Fibroblast of skin of scalp (primary cell): ENCODE results near the gene ATL2.
A peak's percentile ranks its signal among the peaks of the same experiment; 100 is the strongest.
"Not testable (repeated sequence)": the region's sequence is repeated elsewhere in the genome, so short reads cannot be mapped to it uniquely, and the experiment has no call there.

Source experiments
- DNase-seq: peaks from one replicate; pipeline ENCODE4 v3.0.0-alpha.2; 2013

The ATL2 gene

GRCh38 chr2:38271697-38272096, 105.4 kb downstream of the ATL2 start:
- no peak for DNase-seq

GRCh38 chr2:38269421-38269820, 107.7 kb downstream of the ATL2 start:
- DNase-seq, result no peak

- peak; percentile 65 for DNase-seq
Measured at GRCh38 chr2:38268691-38269327, 108.3 kb downstream of the ATL2 start.

GRCh38 chr2:38268001-38268400, 109.1 kb downstream of the ATL2 start:
- peak; percentile 31 for DNase-seq

GRCh38 chr2:38267270-38267925, 109.7 kb downstream of the ATL2 start:
- DNase-seq, result no peak

DNA sequence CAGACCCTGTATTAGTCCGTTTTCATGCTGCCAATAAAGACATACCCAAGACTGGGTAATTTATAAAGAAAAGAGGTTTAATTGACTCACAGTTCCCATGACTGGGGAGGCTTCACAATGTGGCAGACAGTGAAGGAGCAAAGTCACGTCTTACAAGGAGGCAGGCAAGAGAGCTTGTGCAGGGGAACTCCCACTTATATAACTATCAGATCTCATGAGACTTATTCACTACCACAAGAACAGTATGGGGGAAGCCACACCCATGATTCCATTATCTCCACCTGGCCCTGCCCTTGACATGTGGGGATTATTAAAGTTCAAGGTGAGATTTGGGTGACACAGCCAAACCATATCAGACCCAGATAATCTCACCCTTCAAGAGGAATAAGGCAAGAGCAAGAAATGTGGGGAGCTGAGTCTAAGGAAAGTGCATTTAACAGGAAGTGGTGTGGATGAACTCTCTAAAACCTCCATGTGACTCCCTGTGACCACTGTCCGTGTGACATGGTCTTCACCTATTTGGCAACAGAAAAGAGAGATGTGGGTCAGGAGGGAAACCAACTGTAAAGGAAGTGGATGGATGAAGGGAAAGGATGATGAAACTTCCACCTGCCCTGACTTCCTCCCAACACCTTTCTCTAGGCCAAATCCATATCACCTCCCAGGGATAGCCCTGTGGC, 110.6 kb downstream of the ATL2 start:
- DNase-seq, result no peak

GRCh38 chr2:38265461-38265860, 111.6 kb downstream of the ATL2 start:
- no peak for DNase-seq

DNA sequence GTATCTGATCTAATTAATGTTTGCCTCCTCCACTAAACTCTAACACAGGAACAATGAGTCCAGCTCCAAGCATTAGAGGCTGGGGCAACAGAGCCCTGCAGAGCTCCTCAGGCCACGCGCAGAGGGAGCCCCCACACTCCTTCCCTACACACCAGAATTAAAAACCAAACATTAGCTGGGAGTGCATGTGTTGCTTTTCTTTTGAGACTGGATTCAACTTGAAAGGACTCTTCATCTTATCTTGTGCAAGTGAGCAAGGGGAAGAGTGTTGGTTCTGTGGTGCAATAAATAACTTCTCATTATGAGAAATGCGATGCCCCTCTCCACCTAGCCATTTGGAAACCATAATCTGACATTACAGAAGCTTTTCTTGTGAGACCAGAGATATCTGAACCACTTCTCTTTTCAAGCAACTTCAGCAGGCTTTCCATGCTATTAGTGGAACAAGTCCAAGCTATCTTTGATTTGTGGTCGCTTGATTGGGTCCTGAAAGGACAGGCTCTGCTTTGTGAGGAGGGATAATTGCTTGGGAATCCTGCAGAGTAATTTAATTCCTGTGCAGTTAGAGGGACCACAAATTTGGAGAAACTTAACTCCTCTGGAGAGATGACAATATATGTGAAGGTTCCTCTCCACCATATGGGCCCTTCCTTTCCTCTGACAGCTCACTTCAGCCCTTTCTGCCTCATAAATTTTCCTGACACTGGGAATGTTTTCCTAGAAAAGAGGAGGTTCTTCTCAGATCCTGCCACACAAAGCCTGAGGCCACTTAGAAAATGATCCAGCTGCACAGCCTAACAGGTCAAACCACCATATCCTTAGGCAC, 112.5 kb downstream of the ATL2 start:
- DNase-seq, result peak; percentile 24

- no peak for DNase-seq
Measured at GRCh38 chr2:38263293-38263692, 113.8 kb downstream of the ATL2 start.

DNA sequence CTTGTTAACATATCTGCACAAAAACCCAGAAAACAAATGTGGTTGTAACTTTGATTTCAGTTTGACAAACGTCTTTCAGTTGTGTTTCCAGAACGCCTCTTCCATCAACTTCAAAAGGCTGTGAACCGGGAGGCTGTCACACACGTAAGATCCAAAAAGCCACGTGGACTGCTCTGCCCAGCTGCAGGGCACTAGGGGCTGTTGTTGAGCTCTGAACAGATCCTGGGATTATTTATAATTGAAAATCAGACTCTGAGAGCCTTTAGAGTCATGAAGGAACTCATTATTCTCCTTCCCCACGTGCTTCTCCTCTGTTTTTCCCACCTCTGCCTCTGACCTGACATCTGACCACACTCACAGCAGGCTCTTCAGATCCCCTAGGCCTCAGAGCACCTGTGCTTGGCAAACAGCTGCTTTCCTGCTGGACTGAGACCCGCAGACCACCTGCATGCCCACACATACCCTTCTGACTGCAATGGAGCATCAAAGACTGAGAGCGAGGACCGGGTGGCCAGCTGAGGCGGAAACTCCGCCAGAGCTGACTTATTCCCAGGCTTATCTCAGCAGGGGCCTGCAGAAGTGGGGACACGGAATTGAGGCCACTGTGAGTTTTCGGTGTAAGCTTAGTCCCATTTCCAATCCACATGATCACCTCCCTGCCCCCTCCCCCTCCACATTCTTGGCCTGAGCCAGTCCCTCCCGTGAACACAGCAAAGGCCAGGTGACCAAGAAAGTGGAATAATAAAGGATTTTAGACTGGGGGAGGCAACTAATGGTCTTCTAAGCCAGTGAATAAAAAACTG, 114.8 kb downstream of the ATL2 start:
- no peak for DNase-seq

DNA sequence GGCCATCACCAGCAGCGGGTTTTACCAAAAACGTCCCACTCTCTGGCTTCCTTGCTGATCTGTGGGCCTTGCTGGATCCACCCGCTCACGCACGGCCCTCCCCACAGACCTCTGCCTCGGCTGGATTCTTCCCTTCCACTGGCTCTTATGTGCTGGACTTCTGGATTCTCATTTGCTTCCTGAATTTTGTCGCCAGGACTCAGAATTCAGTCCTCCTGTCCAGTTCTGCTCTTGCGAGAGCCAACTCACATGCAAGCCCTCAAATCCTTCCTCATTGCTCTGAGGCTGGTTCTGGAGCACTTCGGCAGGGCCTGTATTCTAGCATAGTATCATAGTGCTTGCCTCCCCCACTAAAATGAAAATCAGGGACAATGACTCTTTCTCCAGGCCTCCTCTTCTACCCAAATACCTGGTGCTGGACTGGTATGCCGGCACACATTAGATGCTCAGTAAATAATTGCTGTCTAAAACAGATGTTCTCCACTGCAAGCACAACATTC, 115.5 kb downstream of the ATL2 start:
- DNase-seq, result no peak

- no peak for DNase-seq
Measured at GRCh38 chr2:38260972-38261371, 116.1 kb downstream of the ATL2 start.

GRCh38 chr2:38260469-38260868, 116.6 kb downstream of the ATL2 start:
- no peak for DNase-seq

DNA sequence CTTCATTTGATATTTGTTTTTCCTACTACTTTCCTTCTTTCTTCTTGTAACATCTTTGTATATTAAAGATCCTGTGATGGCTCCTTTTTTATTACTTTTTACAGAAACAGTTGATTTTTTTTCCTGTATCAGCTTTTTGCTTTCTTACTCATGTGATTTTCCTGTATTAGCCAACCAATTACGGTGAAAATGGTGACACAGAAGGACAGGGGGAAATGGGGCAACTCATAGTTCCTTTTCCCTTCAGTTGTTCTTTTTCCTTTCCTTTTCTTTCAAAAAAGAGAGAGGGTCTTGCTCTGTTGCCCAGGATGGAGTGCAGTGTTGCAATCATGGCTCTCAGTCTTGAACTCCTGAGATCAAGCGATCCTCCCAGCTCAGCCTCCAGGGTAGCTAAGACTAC, 117.8 kb downstream of the ATL2 start:
- no peak for DNase-seq

- not testable (repeated sequence) for DNase-seq
Measured at GRCh38 chr2:38257680-38258079, 119.4 kb downstream of the ATL2 start.

DNA sequence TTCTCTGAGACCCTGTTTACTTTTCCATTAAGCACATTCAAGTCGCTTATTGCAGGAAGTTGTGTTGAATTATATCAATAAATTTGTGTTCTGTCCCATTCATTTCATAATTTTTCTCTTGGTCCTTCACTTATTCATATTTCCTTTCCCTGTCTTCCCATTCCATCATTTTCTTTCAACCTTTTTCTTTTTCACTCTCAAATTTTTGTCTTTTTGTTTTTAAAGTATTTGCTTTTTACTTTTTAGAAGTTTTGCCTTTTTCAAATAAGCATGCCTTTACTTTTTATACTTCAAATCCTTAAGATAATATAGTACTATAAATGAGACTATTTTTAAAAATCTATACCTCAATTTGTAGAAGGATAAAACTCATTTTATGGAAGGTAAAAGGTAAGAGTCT, 120.5 kb downstream of the ATL2 start:
- DNase-seq, result no peak

DNA sequence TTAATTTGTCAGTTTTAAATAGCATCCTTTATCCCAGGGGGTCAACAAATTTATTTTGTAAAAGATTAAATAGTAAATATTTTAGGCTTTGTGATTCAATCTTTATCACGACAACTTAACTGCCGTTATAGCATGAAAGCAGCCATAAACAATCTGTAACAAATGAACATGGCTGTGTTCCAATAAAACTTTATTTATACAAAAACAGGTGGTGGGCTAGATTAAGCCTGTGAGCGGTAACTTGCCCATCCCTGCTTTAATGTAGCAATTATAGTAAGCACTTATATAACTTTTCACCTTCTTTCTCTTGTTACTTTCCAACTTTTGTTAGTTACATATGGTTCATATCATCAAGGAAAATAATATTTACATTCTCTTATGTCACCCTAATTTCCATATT, 121.9 kb downstream of the ATL2 start:
- DNase-seq, result no peak

DNA sequence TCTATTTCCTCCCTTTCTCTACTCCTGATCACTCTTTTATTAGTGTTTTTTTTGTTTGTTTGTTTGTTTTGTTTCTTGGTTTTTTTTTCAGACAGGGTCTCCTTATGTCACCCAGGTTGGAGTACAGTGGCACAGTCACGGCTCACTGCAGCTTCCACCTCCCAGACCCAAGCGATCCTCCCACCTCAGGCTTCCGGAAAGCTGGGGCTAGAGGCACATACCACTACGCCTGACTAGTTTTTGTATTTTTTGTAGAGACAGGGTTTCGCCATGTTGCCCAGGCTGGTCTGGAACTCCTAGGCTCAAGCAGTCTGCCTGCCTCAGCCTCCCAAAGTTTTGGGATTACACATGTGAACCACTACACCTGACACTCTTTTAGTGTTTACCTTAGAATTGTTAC, 122.3 kb downstream of the ATL2 start:
- no peak for DNase-seq

DNA sequence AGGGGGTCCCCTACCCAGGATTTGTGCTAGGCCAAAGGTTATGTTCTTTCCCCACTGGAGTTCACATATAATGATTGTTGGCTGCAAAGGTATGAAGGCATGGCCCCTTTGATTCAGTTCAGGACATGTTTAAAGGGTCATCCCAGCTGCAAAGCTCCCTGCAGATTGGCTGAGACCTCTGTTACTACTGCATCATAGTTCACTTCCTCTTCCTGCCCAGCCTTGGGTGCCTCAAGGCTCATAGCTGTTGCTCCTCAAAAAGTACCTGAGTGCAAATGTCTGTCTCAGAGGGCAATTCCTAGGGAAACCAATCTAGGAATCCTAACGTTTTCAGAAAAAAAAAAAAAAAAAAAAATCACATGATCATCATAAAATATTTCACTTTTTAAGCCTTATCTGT, 125.1 kb downstream of the ATL2 start:
- no peak for DNase-seq

DNA sequence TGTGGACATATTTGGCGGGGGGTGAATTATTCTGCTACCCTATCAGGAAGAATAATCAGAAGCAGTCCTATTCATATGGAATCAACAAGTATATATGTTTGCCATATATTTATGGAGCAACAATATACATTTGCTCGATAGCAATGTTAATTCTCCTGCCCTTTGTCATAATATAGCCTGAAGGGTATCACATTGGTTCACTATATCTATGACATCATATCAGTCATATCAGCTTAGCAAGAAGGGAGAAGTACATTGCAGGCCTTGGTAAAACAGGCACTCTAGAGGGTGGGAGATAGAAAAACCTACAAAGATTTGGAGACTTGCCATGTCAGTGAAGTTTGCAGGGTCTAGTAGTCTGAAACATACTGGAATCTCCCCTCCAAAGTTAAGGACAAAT, 128.4 kb downstream of the ATL2 start:
- no peak for DNase-seq

GRCh38 chr2:38248255-38248654, 128.8 kb downstream of the ATL2 start:
- no peak for DNase-seq

- no peak for DNase-seq
Measured at GRCh38 chr2:38246105-38246504, 131.0 kb downstream of the ATL2 start.
